OCI-LY7 (cell line): ENCODE measurements around the gene TADA2B.

Source experiments
- CTCF ChIP-seq: fragments of 200-600 bp; sonication (generic); conservative IDR thresholded peaks from 2 replicates; pipeline ENCODE4 v1.5.1; 2014; ENCODE audit warnings: mild to moderate bottlenecking, antibody characterized with exemption, low read length, moderate library complexity, mixed read lengths
- EZH2phosphoT487 ChIP-seq: fragments of 200-600 bp; sonication (generic); IDR thresholded peaks from 2 replicates; pipeline ENCODE4 v1.6.1; 2018; ENCODE audit warnings: low read depth, borderline replicate concordance, mild to moderate bottlenecking, mixed run types, antibody characterized with exemption, low read length, moderate library complexity, mixed read lengths

- TF ChIP-seq CTCF (no peak), EZH2phosphoT487 (no peak)
Measured at GRCh38 chr4:7052923-7053715, 9.9 kb downstream of the TADA2B start.
